ENCODE data around the gene SOSTDC1.
"Not testable (repeated sequence)": the region's sequence is repeated elsewhere in the genome, so short reads cannot be mapped to it uniquely, and the experiment has no call there.

Gene SOSTDC1, protein sequence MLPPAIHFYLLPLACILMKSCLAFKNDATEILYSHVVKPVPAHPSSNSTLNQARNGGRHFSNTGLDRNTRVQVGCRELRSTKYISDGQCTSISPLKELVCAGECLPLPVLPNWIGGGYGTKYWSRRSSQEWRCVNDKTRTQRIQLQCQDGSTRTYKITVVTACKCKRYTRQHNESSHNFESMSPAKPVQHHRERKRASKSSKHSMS

GRCh38 chr7:16465469-16466361, at the start of gene SOSTDC1:
Gene SOSTDC1 (minus strand): TSS chr7:16465738. CDS start chr7:16465668, 70 bp downstream.
- peak; percentile 13 for DNase-seq (ENCODE audit: low spot score)

- DNase-seq (ENCODE audit: low spot score) = no peak
Observed at GRCh38 chr7:16514729-16515128, 49.2 kb upstream of the SOSTDC1 start.

DNA sequence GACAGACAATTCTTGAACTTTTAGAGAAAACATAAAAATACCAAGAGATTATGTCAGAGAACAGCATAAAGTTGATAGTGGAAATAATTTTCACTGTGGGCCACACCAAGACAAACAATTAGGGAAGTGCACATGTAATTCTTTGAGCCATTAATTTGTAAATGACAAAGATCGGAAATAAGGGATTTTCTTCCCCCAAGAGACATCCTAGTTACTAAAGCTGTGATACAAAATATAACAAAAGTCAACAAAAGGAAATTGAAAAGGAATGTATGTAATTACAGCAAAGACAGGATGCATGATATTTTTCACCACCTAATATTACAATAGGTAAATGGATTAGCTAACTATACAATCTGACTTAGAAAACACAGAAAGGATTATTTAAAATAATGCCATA, 48.7 kb upstream of the SOSTDC1 start:
- no peak for DNase-seq (ENCODE audit: low spot score)

DNA sequence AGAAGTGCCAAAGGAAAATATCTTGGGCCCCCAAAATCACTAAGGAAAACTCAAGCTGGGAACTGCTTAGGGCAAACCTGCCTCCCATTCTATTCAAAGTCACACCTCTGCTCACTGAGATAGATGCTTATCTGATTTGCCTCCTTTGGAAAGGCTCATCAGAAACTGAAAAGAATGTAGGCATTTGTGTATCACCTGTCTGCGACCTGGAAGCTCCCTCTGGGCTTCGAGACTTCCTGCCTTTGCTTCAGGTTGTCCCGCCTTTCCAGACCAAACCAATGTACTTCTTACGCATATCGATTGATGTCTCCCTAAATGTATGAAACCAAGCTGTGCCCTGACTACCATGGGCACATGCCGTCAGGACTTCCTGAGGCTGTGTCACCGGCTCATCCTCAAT, 46.6 kb upstream of the SOSTDC1 start:
- no peak for DNase-seq (ENCODE audit: low spot score)

DNA sequence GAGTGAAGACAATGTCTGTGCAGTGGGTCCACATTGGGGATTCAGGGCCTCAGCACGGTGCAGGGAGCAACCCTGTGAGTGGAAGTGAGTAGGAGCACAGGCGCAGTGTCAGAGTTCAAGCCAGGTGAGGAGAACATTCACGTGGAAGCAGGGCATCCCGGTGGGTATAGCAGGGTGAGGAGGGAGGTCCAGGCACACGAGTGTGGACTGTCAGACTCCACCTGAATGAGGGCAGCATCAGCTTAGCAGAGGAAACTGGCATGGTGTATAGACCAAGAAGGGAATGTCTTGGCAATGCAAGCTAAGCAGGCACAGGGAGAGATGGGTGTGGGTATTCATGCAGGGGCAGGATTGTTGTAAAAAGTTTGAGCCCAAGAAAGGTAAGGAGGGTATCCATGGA, 45.8 kb upstream of the SOSTDC1 start:
- DNase-seq (ENCODE audit: low spot score) = no peak

GRCh38 chr7:16509829-16510228, 44.3 kb upstream of the SOSTDC1 start:
- no peak for DNase-seq (ENCODE audit: low spot score)

DNA sequence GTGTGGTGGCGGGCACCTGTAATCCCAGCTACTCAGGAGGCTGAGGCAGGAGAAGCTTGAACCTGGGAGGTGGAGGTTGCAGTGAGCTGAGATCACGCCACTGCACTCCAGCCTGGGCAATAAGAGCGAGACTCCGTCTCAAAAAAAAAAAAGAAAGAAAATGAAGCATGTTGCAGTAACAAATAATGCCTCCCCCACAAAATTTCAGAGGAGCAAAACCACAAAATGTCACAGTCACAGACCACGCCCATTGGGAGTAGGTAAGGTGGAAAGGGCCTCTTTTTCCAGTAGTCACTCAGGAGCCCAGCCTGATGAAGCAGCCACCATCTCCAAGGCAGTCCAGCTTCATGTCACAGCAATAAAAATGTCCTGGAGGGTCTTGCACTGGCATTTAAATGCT, 40.9 kb upstream of the SOSTDC1 start:
- DNase-seq (ENCODE audit: low spot score) = not testable (repeated sequence)

- DNase-seq (ENCODE audit: low spot score) = no peak
Observed at GRCh38 chr7:16504019-16504418, 38.5 kb upstream of the SOSTDC1 start.

GRCh38 chr7:16502303-16502702, 36.8 kb upstream of the SOSTDC1 start:
- no peak for DNase-seq (ENCODE audit: low spot score)

GRCh38 chr7:16498122-16498521, 32.6 kb upstream of the SOSTDC1 start:
- DNase-seq (ENCODE audit: low spot score) = no peak

DNA sequence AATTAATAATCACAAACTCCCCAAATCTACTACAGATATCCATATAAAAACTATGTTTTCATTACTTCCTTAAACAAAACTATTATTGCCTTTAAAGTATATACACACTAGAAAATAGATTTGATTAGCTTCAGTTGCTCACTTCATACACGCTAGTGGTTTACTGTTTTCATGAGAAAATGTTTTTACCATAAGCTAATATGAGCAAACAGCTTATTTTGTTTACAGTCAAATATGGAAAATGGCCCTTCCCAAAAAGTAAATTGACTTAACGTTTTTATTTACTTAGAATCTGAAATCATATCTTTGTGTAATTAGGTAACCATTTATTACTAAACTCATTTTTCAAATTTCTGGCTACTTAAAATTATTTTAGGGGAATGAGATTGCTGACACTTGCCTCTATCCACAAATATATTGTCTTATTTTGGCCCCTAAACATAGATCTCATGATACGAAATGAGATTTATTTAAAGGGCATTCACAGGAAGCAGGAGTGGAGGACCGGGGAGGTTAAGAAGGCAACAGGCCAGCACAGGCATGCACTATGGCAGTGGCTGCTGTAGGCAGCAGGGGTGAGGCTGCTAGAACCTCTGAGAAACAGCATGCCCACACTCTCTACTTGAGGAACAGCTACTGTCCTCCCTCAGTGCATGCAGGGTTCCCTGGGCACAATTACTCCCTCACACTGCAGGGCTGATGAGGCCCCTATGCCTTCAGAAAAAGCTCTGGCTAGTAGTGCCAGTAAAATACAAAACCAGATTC, 29.6 kb upstream of the SOSTDC1 start:
- DNase-seq (ENCODE audit: low spot score) = no peak

DNA sequence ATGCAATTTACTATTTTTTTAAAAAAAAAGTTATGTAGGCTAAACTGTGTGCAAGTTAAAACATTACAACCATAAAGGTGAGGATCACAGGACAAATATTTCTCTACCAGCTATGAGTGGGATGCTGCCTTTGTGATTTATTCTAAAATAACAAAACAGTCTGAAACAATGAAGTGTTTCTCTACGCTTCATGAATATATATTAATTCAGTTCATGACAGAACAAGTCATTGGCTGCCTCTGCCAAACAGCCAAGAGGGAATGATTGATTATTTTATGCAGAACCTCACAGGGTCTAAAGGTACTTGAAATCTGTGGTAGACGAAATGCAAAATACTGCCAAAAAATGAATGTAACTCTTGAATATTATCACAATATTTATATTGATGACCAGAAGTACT, 29.0 kb upstream of the SOSTDC1 start:
- peak; percentile 53 for DNase-seq (ENCODE audit: low spot score)

DNA sequence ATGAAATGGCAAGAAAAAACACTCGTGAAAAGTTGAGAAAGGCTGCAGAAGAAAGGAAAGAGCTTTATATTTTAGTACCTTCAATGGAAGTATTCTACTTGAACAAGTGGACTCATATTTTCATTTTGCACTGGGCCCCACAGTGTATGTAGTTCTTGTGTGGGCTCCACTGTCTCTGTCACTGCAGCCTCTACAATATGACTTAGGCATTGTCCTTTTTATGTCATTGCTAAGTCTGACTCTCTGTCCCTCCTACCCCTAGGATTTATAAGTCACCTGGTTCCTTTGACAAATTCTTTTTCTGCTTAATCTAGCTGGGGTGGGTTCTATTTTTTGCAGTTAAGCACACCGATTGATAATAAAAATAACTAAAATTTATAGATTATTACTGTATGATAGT, 27.7 kb upstream of the SOSTDC1 start:
- peak; percentile 22 for DNase-seq (ENCODE audit: low spot score)

DNA sequence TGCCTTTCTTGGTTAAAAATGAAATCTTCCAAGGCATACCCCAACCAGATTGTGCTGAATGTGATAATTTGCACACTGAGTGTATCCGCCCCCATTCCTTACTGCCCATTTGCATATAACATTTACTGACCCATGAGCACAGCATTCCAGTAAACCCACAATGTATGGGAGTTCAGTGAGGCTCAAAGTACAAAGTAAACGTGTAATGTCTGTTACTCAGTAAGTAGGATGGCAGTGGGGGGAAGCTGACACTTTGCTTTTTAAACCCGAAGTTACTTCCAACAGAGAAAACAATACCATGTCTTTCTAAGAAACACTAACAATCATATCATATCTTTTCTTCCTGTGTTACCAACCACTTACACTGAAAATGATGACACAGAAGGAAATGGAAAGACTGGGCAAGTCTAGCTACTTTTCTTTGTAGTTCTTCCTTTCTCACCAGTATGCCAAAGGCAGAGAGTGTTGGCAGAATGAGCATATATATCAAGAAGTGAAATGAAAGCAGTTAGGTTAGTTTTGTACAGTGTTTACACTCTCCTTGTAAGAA, 27.1 kb upstream of the SOSTDC1 start:
- peak; percentile 7 for DNase-seq (ENCODE audit: low spot score)

DNA sequence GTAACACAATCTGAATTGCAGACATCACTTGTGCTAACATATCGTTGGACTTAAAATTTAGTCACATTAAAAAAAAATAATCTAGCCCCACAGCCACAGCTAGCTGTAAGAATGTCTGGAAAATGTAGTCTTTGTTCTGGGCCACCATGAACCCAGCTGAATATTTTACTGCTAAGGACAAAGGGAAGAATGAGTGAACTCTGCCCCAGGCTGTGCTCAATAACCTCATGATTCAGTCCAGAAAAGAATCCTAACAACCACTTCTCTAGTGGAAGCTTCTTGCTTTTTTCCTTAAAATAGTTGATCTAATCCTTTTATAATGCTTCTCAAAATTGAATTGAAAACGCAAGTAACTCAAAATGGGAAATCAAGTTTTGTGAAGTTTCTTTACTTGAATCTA, 25.6 kb upstream of the SOSTDC1 start:
- peak; percentile 57 for DNase-seq (ENCODE audit: low spot score)

GRCh38 chr7:16484453-16485158, 19.1 kb upstream of the SOSTDC1 start:
- no peak for DNase-seq (ENCODE audit: low spot score)

DNA sequence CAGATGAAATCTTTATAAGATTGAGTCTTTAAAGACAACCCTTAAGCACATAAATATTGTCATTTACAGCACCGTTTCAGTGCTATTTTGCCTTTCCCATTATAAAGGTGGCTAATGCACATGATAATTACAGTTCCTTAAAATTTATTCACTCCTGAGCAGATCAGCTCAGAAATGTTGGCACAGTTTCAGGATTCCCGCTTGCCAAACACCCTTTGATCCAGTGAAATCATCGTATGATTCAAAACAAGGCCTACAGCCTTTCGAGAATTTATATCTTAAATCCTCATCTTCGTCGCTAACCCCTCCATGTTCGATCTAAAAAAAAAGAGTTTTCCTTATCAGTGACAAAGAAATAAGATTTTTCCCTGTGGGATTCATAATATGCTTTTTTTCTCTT, 14.1 kb upstream of the SOSTDC1 start:
- no peak for DNase-seq (ENCODE audit: low spot score)

- no peak for DNase-seq (ENCODE audit: low spot score)
Observed at GRCh38 chr7:16479161-16479560, 13.6 kb upstream of the SOSTDC1 start.

DNA sequence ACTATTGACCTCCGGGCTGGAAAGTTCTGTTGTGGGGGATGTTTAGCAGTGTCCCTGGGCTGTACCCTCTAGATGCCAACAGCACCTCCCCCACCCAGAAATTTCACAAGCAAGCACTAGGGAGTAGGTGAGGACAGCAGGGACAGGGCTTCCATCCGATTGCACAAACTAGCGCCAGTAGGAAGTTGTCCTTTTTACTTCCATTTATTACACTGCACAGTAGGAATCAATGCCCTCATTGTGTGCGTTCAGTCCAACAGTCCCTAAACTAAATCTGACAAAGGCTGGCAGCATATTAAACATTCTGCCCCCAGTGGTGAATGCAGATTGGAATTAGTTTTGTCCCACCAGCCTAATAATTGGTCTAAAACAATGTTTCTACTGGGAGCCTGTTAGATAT, 6.4 kb upstream of the SOSTDC1 start:
- DNase-seq (ENCODE audit: low spot score) = peak; percentile 67

- DNase-seq (ENCODE audit: low spot score) = no peak
Observed at GRCh38 chr7:16463949-16464715, 1.4 kb downstream of the SOSTDC1 start.

- no peak for DNase-seq (ENCODE audit: low spot score)
Observed at GRCh38 chr7:16463520-16463919, 2.0 kb downstream of the SOSTDC1 start.

All from pons (tissue), 1 donor.